ENCODE measurements around the gene FAM83G. TPM values are rescaled to one million over a fixed set of nuclear protein-coding genes. Genes with fewer than 3 reads are reported as not detected.

Gene FAM83G
- polyA plus RNA-seq, 1 of the 3 experiments (the other 2 are of a cell fraction): 6.5 TPM

- no peak overlapping the region for H3K4me2 ChIP-seq
- H3K4me3 ChIP-seq (ENCODE audit: low read depth in 2 of 2, low read length in 1 of 2): no peak overlapping the region
- no peak overlapping the region for H3K9ac ChIP-seq
- WGBS (ENCODE audit: low lambda C conversion rate): 91% methylated on average over 8 of the region's 8 CpGs
- CTCF ChIA-PET: interaction anchor here (1.2 to 2.8 kb wide), 2 partner anchors 11 to 23 kb away, joined by 4 to 16 read pairs; no protein-coding TSS in a partner anchor
- H4K20me1 ChIP-seq (ENCODE audit: insufficient read depth): no peaks in the 10 kb centered on the region
- H3F3A ChIP-seq (replicated peaks; ENCODE audit: insufficient read depth): no peaks in the 10 kb centered on the region
- no peaks in the 10 kb centered on the region for H3K4me1 ChIP-seq (ENCODE audit: control insufficient read depth in 1 of 2, insufficient read depth in 2 of 2, low read depth in 1 of 2, low read length in 1 of 2)
- H3K79me2 ChIP-seq (ENCODE audit: insufficient read depth): no peaks in the 10 kb centered on the region
- H3K27ac ChIP-seq (ENCODE audit: low read depth in 2 of 2, low read length in 1 of 2): no peak overlapping the region
- H3K27me3 ChIP-seq (ENCODE audit: insufficient read depth): no peaks in the 10 kb centered on the region
- POLR2A ChIA-PET: no interaction called here
- H3K9me3 ChIP-seq: no peaks in the 10 kb centered on the region
- no peaks in the 10 kb centered on the region for H3K36me3 ChIP-seq (replicated peaks in 1 of 2; ENCODE audit: control insufficient read depth in 1 of 2, insufficient read depth in 2 of 2, low read length in 1 of 2)
- DNase-seq: no peak
- no peak overlapping the region for H2AFZ ChIP-seq (ENCODE audit: low read depth)
- no peaks in the 10 kb centered on the region for H3K9me2 ChIP-seq
- TF ChIP-seq EZH2phosphoT487 (IDR thresholded peaks at IDR 0.05; ENCODE audit: borderline replicate concordance, low read depth): no peak
- TF ChIP-seq FOXJ3 (CRISPR knock-in tag; IDR thresholded peaks at IDR 0.05): no peak
- TF ChIP-seq, protein P1, sequence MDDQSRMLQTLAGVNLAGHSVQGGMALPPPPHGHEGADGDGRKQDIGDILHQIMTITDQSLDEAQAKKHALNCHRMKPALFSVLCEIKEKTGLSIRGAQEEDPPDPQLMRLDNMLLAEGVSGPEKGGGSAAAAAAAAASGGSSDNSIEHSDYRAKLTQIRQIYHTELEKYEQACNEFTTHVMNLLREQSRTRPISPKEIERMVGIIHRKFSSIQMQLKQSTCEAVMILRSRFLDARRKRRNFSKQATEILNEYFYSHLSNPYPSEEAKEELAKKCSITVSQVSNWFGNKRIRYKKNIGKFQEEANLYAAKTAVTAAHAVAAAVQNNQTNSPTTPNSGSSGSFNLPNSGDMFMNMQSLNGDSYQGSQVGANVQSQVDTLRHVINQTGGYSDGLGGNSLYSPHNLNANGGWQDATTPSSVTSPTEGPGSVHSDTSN (IDR thresholded peaks at IDR 0.05): no peak
- TF ChIP-seq CHD2 (IDR thresholded peaks at IDR 0.05; ENCODE audit: low read length, partially characterized antibody): no peak
- TF ChIP-seq TEAD4 (IDR thresholded peaks at IDR 0.05; ENCODE audit: borderline replicate concordance, insufficient read depth): no peak
- TF ChIP-seq YY1 (IDR thresholded peaks at IDR 0.05; ENCODE audit: low read depth): no peak
- no peak for TF ChIP-seq SMC3 (IDR thresholded peaks at IDR 0.05; ENCODE audit: low read depth, low read length)
- TF ChIP-seq NFIC (IDR thresholded peaks at IDR 0.05; ENCODE audit: borderline replicate concordance): no peak
- TF ChIP-seq GABPA (IDR thresholded peaks at IDR 0.05; ENCODE audit: low read depth): no peak
- TF ChIP-seq, protein P2, sequence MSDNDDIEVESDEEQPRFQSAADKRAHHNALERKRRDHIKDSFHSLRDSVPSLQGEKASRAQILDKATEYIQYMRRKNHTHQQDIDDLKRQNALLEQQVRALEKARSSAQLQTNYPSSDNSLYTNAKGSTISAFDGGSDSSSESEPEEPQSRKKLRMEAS (IDR thresholded peaks at IDR 0.05; ENCODE audit: low read depth): no peak
- no peak for TF ChIP-seq MXI1 (IDR thresholded peaks at IDR 0.05; ENCODE audit: low read depth, low read length)
- no peak for TF ChIP-seq FOXM1 (IDR thresholded peaks at IDR 0.05; ENCODE audit: low read depth)
- TF ChIP-seq TAF1 (IDR thresholded peaks at IDR 0.05; ENCODE audit: borderline replicate concordance, low read depth, low read length): no peak
- TF ChIP-seq RFX5 (IDR thresholded peaks at IDR 0.05; ENCODE audit: low read length): no peak
- TF ChIP-seq, protein P3, sequence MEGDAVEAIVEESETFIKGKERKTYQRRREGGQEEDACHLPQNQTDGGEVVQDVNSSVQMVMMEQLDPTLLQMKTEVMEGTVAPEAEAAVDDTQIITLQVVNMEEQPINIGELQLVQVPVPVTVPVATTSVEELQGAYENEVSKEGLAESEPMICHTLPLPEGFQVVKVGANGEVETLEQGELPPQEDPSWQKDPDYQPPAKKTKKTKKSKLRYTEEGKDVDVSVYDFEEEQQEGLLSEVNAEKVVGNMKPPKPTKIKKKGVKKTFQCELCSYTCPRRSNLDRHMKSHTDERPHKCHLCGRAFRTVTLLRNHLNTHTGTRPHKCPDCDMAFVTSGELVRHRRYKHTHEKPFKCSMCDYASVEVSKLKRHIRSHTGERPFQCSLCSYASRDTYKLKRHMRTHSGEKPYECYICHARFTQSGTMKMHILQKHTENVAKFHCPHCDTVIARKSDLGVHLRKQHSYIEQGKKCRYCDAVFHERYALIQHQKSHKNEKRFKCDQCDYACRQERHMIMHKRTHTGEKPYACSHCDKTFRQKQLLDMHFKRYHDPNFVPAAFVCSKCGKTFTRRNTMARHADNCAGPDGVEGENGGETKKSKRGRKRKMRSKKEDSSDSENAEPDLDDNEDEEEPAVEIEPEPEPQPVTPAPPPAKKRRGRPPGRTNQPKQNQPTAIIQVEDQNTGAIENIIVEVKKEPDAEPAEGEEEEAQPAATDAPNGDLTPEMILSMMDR (IDR thresholded peaks at IDR 0.05): no peak
Observed at GRCh38 chr17:18937981-18938691, 66.4 kb downstream of the FAM83G start.

All from SK-N-SH (cell line).